Keratinocyte (primary cell): ENCODE results near the gene DDB1. TPM values are rescaled to one million over a fixed set of nuclear protein-coding genes. Genes with fewer than 3 reads are reported as not detected.

Source experiments
- DNase-seq: peaks from one replicate; pipeline ENCODE4 v3.0.0-alpha.2; 2011; ENCODE audit warnings: low read depth, missing footprints, low spot score
- FAIRE-seq: peaks from 2 replicates; lab custom pipeline; 2011; peaks lifted over from hg19 to GRCh38; lab: Jason Lieb, UNC
- H2AFZ ChIP-seq: 2 replicates; pipeline ENCODE4 v1.6.0; 2012; ENCODE audit warnings: low read length, control low read depth, inconsistent platforms; ENCODE audit not compliant: control insufficient read depth
- H3K27ac ChIP-seq: 2 replicates; pipeline ENCODE4 v1.5.1; 2011; ENCODE audit warnings: low read length; ENCODE audit not compliant: control insufficient read depth, insufficient read depth
- H3K27me3 ChIP-seq: 3 replicates; pipeline ENCODE4 v1.6.0; 2011; ENCODE audit warnings: low read length; ENCODE audit not compliant: control insufficient read depth, insufficient read depth; ENCODE audit errors: extremely low read depth
- H3K36me3 ChIP-seq, 2 experiments: 2 replicates in 1 of 2; 3 replicates in 1 of 2; pipeline ENCODE4 v1.5.1; 2011; ENCODE audit warnings: low read length in 2 of 2, mild to moderate bottlenecking in 1 of 2; ENCODE audit not compliant: control insufficient read depth in 2 of 2, insufficient read depth in 2 of 2; ENCODE audit errors: extremely low read depth in 1 of 2
- H3K4me1 ChIP-seq: 3 replicates; pipeline ENCODE4 v1.5.1; 2011; ENCODE audit warnings: low read length; ENCODE audit not compliant: control insufficient read depth, insufficient read depth; ENCODE audit errors: extremely low read depth
- H3K4me2 ChIP-seq: 3 replicates; pipeline ENCODE4 v1.6.0; 2011; ENCODE audit warnings: low read depth, low read length; ENCODE audit not compliant: control insufficient read depth, insufficient read depth; ENCODE audit errors: extremely low read depth
- H3K4me3 ChIP-seq, 3 experiments: fragments of 200-600 bp in 1 of 3; sonication (generic) in 1 of 3; 2 replicates in 2 of 3; 3 replicates in 1 of 3; pipeline ENCODE4 v1.5.1; 2011 to 2016; ENCODE audit warnings: low read length in 3 of 3, mild to moderate bottlenecking in 3 of 3, control low read depth in 2 of 3, inconsistent platforms in 1 of 3, low read depth in 1 of 3, mixed read lengths in 1 of 3, mixed run types in 1 of 3, moderate library complexity in 1 of 3; ENCODE audit not compliant: control insufficient read depth in 2 of 3, insufficient read depth in 2 of 3; ENCODE audit errors: extremely low read depth in 1 of 3
- H3K79me2 ChIP-seq: 2 replicates; pipeline ENCODE4 v1.6.0; 2012; ENCODE audit warnings: low read length; ENCODE audit not compliant: control insufficient read depth, insufficient read depth
- H3K9ac ChIP-seq: 3 replicates; pipeline ENCODE4 v1.6.0; 2011; ENCODE audit warnings: low read length; ENCODE audit not compliant: control insufficient read depth, insufficient read depth; ENCODE audit errors: extremely low read depth
- H3K9me1 ChIP-seq: 3 replicates; pipeline ENCODE4 v1.6.0; 2011; ENCODE audit warnings: low read length; ENCODE audit not compliant: control insufficient read depth, insufficient read depth; ENCODE audit errors: extremely low read depth
- H3K9me3 ChIP-seq: 2 replicates; pipeline ENCODE4 v1.5.1; 2012; ENCODE audit warnings: low read depth, low read length; ENCODE audit not compliant: control insufficient read depth
- H4K20me1 ChIP-seq: 3 replicates; pipeline ENCODE4 v1.6.0; 2011; ENCODE audit warnings: low read length; ENCODE audit not compliant: control insufficient read depth, insufficient read depth; ENCODE audit errors: extremely low read depth
- CTCF ChIP-seq, 3 experiments: IDR thresholded peaks in 1 of 3; conservative IDR thresholded peaks in 1 of 3; optimal IDR thresholded peaks in 1 of 3; 2 replicates in 2 of 3; 3 replicates in 1 of 3; pipeline versions ENCODE3 to v1.5.1; 2011; ENCODE audit warnings: low read length in 3 of 3, mild to moderate bottlenecking in 3 of 3, moderate library complexity in 2 of 3, control low read depth in 1 of 3, inconsistent platforms in 1 of 3; ENCODE audit not compliant: insufficient read depth in 2 of 3; ENCODE audit errors: extremely low read depth in 1 of 3
- EZH2 ChIP-seq: IDR thresholded peaks from one replicate; pipeline ENCODE4 v1.6.1; 2012; ENCODE audit warnings: inconsistent platforms, mild to moderate bottlenecking, low read length, moderate library complexity
- dilution Hi-C: fragments of 300-500 bp; cut with MboI; formaldehyde crosslinking; loops from one replicate; pipeline ENCODE4 v1.7.0; 2020; ENCODE audit warnings: low sequenced_read_pairs; ENCODE audit not compliant: extremely low pct_ligation_motif_present
- polyA plus RNA-seq, 5 experiments: library from polyadenylated mRNA; depleted of rRNA in 3 of 5; stranded (reverse) in 3 of 5; stranded (forward) in 1 of 5; unstranded in 1 of 5; fragments of >200 nt; gene quantifications; 1 replicate in 1 of 5; 2 replicates in 3 of 5; 3 replicates in 1 of 5; pipeline versions ENCODE4 v1.2.1 to v1.2.3, GENCODE V29; 2011 to 2012; ENCODE audit warnings: missing spikeins in 2 of 5, low read depth in 1 of 5, low replicate concordance in 1 of 5

Gene DDB1
- polyA plus RNA-seq, 1 donor (not counting 4 experiments of a cell fraction or from before 2014, with no cell fraction given) = 187 TPM

GRCh38 chr11:61275191-61275590 lies 57.7 kb downstream of the DDB1 start:
- H2AFZ ChIP-seq = no peak overlapping the region
- H3K36me3 ChIP-seq = peaks cover 0 to 1% of the 10 kb centered on the region in 2 experiments
- H4K20me1 ChIP-seq = no peaks in the 10 kb centered on the region
- no peak overlapping the region for H3K4me3 ChIP-seq
- FAIRE-seq (no peak), DNase-seq (no peak)
- H3K4me1 ChIP-seq = peaks cover 32% of the 10 kb centered on the region
- dilution Hi-C loops = no loop called here
- peaks cover 2% of the 10 kb centered on the region for H3K27me3 ChIP-seq
- H3K79me2 ChIP-seq = no peaks in the 10 kb centered on the region
- TF ChIP-seq EZH2 (no peak), CTCF (optimal IDR thresholded peaks at IDR 0.05 in 1 of 3, IDR thresholded peaks at IDR 0.05 in 1 of 3, conservative IDR thresholded peaks at IDR 0.05 in 1 of 3; ENCODE audit: extremely low read depth in 1 of 3, insufficient read depth in 2 of 3, low read length in 3 of 3) (no peak)
- H3K4me2 ChIP-seq = no peak overlapping the region
- no peaks in the 10 kb centered on the region for H3K9me3 ChIP-seq
- H3K27ac ChIP-seq = no peak overlapping the region
- H3K9ac ChIP-seq = no peak overlapping the region
- H3K9me1 ChIP-seq = no peaks in the 10 kb centered on the region

GRCh38 chr11:61274084-61274483 lies 58.8 kb downstream of the DDB1 start:
- TF ChIP-seq CTCF (optimal IDR thresholded peaks at IDR 0.05 in 1 of 3, IDR thresholded peaks at IDR 0.05 in 1 of 3, conservative IDR thresholded peaks at IDR 0.05 in 1 of 3; ENCODE audit: extremely low read depth in 1 of 3, insufficient read depth in 2 of 3, low read length in 3 of 3) (no peak), EZH2 (no peak)
- H4K20me1 ChIP-seq = no peaks in the 10 kb centered on the region

More at GRCh38 chr11:61274084-61274483, 58.8 kb downstream of the DDB1 start:
- no peak for FAIRE-seq
- Histone ChIP-seq H3K27me3 (peaks cover 2% of the 10 kb centered on the region), H2AFZ (no peak overlapping the region), H3K36me3 (peaks cover 0 to 1% of the 10 kb centered on the region in 2 experiments), H3K9ac (no peak overlapping the region), H3K4me2 (no peak overlapping the region), H3K79me2 (no peaks in the 10 kb centered on the region), H3K9me3 (no peaks in the 10 kb centered on the region), H3K4me1 (peaks cover 24% of the 10 kb centered on the region), H3K27ac (no peak overlapping the region), H3K4me3 (no peak overlapping the region), H3K9me1 (no peaks in the 10 kb centered on the region)
- dilution Hi-C loops = no loop called here
- no peak for DNase-seq
